GM23338 (cell line): Measurements from ENCODE around the gene STPG1.

Experiments
- CREB1 ChIP-seq: fragments of 250-450 bp; sonication (Bioruptor Pico); IDR thresholded peaks from 2 replicates; pipeline ENCODE4 v1.5.0; 2020; ENCODE audit warnings: low read depth, mild to moderate bottlenecking, moderate library complexity
- EZH2 ChIP-seq: fragments of 200-600 bp; sonication (generic); IDR thresholded peaks from one replicate; pipeline ENCODE4 v1.8.0; 2017; ENCODE audit warnings: antibody characterized with exemption, mild to moderate bottlenecking, low read depth; ENCODE audit not compliant: unreplicated experiment
- EZH2phosphoT487 ChIP-seq: fragments of 200-600 bp; sonication (generic); IDR thresholded peaks from one replicate; pipeline ENCODE4 v1.8.1; 2018; ENCODE audit warnings: antibody characterized with exemption; ENCODE audit not compliant: unreplicated experiment
- POLR2AphosphoS5 ChIP-seq: IDR thresholded peaks from 2 replicates; pipeline ENCODE4 v1.6.1; 2016; ENCODE audit warnings: antibody characterized with exemption, low read depth
- ZNF114 ChIP-seq: fragments of 250-450 bp; sonication (Bioruptor Pico); IDR thresholded peaks from 2 replicates; pipeline ENCODE4 v1.5.0; 2020; ENCODE audit warnings: mild to moderate bottlenecking, moderate library complexity
- TF ChIP-seq, protein P1 (sequence below), 2 experiments: fragments of 200-600 bp in 1 of 2; sonication (generic) in 1 of 2; conservative IDR thresholded peaks; 2 replicates each; pipeline versions ENCODE4 v1.5.1 to v1.6.1; 2016 to 2017; ENCODE audit warnings: antibody characterized with exemption in 2 of 2, low read depth in 2 of 2, mild to moderate bottlenecking in 2 of 2, moderate library complexity in 1 of 2
- TF ChIP-seq, protein P2 (sequence below): IDR thresholded peaks from 2 replicates; pipeline ENCODE4 v1.6.1; 2016; ENCODE audit warnings: antibody characterized with exemption

DNA sequence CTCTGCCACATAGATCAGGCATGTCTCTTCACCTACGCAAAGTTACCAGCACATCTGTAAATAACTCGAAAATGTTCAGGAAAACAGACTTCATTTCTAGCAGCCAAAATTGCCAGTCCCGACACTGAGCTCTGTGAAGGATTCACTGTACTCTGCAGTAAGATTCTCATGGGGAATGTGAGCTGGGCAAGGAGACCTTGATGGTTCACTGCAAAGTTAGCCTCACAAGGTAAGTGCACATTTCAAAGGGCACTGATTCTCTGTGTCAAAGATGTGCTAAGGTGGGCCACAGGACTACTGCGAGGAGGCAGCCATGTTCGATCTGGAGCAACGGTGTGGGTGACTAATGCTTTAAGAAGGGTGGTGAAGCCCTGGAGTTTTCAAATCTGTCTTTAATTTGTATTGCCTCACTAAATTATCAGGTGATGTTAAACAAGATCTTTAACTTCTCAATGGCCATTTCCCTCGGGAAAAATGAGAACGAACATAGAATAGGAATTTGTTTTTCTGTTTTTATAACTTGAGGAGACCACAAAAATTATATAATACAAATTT lies 25.2 kb downstream of the STPG1 start:
- TF ChIP-seq POLR2AphosphoS5, result no peak
- TF ChIP-seq, protein P1, sequence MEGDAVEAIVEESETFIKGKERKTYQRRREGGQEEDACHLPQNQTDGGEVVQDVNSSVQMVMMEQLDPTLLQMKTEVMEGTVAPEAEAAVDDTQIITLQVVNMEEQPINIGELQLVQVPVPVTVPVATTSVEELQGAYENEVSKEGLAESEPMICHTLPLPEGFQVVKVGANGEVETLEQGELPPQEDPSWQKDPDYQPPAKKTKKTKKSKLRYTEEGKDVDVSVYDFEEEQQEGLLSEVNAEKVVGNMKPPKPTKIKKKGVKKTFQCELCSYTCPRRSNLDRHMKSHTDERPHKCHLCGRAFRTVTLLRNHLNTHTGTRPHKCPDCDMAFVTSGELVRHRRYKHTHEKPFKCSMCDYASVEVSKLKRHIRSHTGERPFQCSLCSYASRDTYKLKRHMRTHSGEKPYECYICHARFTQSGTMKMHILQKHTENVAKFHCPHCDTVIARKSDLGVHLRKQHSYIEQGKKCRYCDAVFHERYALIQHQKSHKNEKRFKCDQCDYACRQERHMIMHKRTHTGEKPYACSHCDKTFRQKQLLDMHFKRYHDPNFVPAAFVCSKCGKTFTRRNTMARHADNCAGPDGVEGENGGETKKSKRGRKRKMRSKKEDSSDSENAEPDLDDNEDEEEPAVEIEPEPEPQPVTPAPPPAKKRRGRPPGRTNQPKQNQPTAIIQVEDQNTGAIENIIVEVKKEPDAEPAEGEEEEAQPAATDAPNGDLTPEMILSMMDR (conservative IDR thresholded peaks at IDR 0.05; ENCODE audit: low read depth in 2 of 2), result no peak
- TF ChIP-seq, protein P2, sequence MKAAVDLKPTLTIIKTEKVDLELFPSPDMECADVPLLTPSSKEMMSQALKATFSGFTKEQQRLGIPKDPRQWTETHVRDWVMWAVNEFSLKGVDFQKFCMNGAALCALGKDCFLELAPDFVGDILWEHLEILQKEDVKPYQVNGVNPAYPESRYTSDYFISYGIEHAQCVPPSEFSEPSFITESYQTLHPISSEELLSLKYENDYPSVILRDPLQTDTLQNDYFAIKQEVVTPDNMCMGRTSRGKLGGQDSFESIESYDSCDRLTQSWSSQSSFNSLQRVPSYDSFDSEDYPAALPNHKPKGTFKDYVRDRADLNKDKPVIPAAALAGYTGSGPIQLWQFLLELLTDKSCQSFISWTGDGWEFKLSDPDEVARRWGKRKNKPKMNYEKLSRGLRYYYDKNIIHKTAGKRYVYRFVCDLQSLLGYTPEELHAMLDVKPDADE, result no peak
- TF ChIP-seq CREB1 (CRISPR knock-in tag), result no peak
- no peak for TF ChIP-seq EZH2
- TF ChIP-seq ZNF114 (CRISPR knock-in tag), result no peak
- TF ChIP-seq EZH2phosphoT487, result no peak
